ENCODE results near the gene HAO1. TPM values are rescaled to one million over a fixed set of nuclear protein-coding genes. Genes with fewer than 3 reads are reported as not detected.

The HAO1 gene
- total and polyA plus RNA-seq, 9 donors = not detected

GRCh38 chr20:7926323-7926722, 13.9 kb downstream of the HAO1 start:
- Histone ChIP-seq H3K9me3 (no peaks in the 10 kb centered on the region), H3K4me1 (ENCODE audit: insufficient read depth) (no peaks in the 10 kb centered on the region), H3K27me3 (no peaks in the 10 kb centered on the region), H3K4me3 (no peak overlapping the region), H3K36me3 (no peaks in the 10 kb centered on the region), H3K27ac (no peak overlapping the region)
- TF ChIP-seq, protein P1, sequence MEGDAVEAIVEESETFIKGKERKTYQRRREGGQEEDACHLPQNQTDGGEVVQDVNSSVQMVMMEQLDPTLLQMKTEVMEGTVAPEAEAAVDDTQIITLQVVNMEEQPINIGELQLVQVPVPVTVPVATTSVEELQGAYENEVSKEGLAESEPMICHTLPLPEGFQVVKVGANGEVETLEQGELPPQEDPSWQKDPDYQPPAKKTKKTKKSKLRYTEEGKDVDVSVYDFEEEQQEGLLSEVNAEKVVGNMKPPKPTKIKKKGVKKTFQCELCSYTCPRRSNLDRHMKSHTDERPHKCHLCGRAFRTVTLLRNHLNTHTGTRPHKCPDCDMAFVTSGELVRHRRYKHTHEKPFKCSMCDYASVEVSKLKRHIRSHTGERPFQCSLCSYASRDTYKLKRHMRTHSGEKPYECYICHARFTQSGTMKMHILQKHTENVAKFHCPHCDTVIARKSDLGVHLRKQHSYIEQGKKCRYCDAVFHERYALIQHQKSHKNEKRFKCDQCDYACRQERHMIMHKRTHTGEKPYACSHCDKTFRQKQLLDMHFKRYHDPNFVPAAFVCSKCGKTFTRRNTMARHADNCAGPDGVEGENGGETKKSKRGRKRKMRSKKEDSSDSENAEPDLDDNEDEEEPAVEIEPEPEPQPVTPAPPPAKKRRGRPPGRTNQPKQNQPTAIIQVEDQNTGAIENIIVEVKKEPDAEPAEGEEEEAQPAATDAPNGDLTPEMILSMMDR (IDR thresholded peaks at IDR 0.05) = no peak
- no peak for TF ChIP-seq POLR2A (IDR thresholded peaks at IDR 0.05)
- no peak for TF ChIP-seq EP300 (IDR thresholded peaks at IDR 0.05)
- 57 to 62% (median 60%) methylated on average over 3 of the region's 3 CpGs for WGBS, 3 donors
- intact Hi-C loops (cut with DNase I) = no loop called here
- DNase-seq = no peak

DNA sequence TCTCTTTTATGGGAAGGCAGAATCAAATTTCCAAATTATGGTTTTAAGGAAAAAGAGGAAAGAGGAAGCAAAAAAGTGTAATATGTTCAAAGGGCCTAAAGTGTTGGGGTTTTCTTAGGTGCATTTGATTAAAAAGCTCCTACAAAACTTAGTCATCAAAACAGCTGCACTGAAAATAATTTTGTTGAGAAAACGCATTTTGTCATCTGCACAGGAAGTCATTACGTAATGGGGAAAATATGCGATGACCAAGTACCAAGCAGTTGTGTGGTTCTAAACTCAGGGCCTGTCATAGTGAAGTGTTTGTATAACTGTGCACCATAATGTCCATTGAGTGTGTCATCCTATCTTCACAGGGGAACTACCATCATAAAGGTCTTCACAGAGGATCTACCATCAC, 15.6 kb downstream of the HAO1 start:
- intact Hi-C loops (cut with DNase I) = no loop called here
- TF ChIP-seq, protein P1 (IDR thresholded peaks at IDR 0.05) = no peak
- no peak for TF ChIP-seq EP300 (IDR thresholded peaks at IDR 0.05)
- TF ChIP-seq POLR2A (IDR thresholded peaks at IDR 0.05) = no peak

DNA sequence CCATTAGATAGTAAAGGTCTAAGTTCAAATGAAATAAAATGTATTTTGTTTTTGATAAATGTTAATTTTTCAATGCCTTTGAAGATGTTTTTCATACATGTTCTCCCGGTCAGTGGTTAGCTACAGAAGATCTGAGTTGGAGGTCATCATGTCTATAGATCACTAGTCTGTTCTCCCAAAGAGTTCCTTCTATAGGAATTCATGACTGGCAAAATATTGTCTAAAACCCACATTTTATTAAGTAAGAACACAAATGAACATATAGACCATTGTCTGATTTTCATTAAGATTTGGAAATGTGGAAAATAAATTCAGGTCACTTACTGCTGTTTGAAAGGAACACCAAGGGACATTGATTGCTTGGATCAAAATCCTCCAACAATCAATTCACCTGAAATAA, 23.6 kb downstream of the HAO1 start:
- 70 to 94% (median 86%) methylated on average over 1 of the region's 1 CpG for WGBS, 3 donors
- TF ChIP-seq, protein P1 (IDR thresholded peaks at IDR 0.05) = no peak
- TF ChIP-seq EP300 (IDR thresholded peaks at IDR 0.05) = no peak
- TF ChIP-seq POLR2A (IDR thresholded peaks at IDR 0.05) = no peak
- intact Hi-C loops (cut with DNase I) = no loop called here
- DNase-seq = no peak
- Histone ChIP-seq H3K27ac (no peak overlapping the region), H3K4me3 (no peak overlapping the region), H3K4me1 (ENCODE audit: insufficient read depth) (no peaks in the 10 kb centered on the region), H3K27me3 (no peaks in the 10 kb centered on the region), H3K9me3 (no peaks in the 10 kb centered on the region), H3K36me3 (no peaks in the 10 kb centered on the region)

More for the DNA sequence above, 15.6 kb downstream of the HAO1 start:
- Histone ChIP-seq H3K27ac (no peak overlapping the region), H3K4me3 (no peak overlapping the region), H3K4me1 (ENCODE audit: insufficient read depth) (no peaks in the 10 kb centered on the region), H3K9me3 (no peaks in the 10 kb centered on the region), H3K27me3 (no peaks in the 10 kb centered on the region), H3K36me3 (no peaks in the 10 kb centered on the region)
- 56 to 70% (median 63%) methylated on average over 3 of the region's 3 CpGs for WGBS, 3 donors
- DNase-seq = no peak

GRCh38 chr20:7912551-7912950, 27.7 kb downstream of the HAO1 start:
- no peaks in the 10 kb centered on the region for H3K36me3 ChIP-seq
- no peaks in the 10 kb centered on the region for H3K27me3 ChIP-seq
- DNase-seq = no peak
- no peaks in the 10 kb centered on the region for H3K9me3 ChIP-seq
- TF ChIP-seq, protein P1 (IDR thresholded peaks at IDR 0.05) = no peak
- TF ChIP-seq POLR2A (IDR thresholded peaks at IDR 0.05) = no peak
- TF ChIP-seq EP300 (IDR thresholded peaks at IDR 0.05) = no peak
- intact Hi-C loops (cut with DNase I) = loop anchor here in 1 of 4 donors (5.0 kb wide), 1 partner anchor 1980 kb away; no protein-coding TSS in a partner anchor
- 29 to 55% (median 38%) methylated on average over 3 of the region's 3 CpGs for WGBS, 3 donors
- H3K27ac ChIP-seq = no peak overlapping the region
- H3K4me3 ChIP-seq = no peak overlapping the region
- H3K4me1 ChIP-seq (ENCODE audit: insufficient read depth) = no peaks in the 10 kb centered on the region

Measured in ovary (tissue), 9 donors.